BLaER1 treated with 17β-estradiol and CSF1 and Interleukin-3, amounts not matched to agents 10 nM and 100 nM (cell line): ENCODE measurements around the gene SLC6A9.

Source experiments
- H3K27ac ChIP-seq, 11 experiments: shearing (Covaris generic); formaldehyde crosslinking; 2 replicates each; pipeline ENCODE4 v1.8.1; 2022
- H3K27me3 ChIP-seq, 11 experiments: shearing (Covaris generic); formaldehyde crosslinking; 2 replicates each; pipeline ENCODE4 v1.8.1; 2022
- H3K36me3 ChIP-seq, 11 experiments: shearing (Covaris generic); formaldehyde crosslinking; 2 replicates each; pipeline ENCODE4 v1.8.1; 2022
- H3K4me1 ChIP-seq, 10 experiments: shearing (Covaris generic); formaldehyde crosslinking; 2 replicates each; pipeline ENCODE4 v1.8.1; 2022
- H3K4me2 ChIP-seq, 11 experiments: shearing (Covaris generic); formaldehyde crosslinking; 2 replicates each; pipeline ENCODE4 v1.8.1; 2022
- H3K4me3 ChIP-seq, 10 experiments: shearing (Covaris generic); formaldehyde crosslinking; 2 replicates each; pipeline ENCODE4 v1.8.1; 2022
- H3K9ac ChIP-seq, 11 experiments: shearing (Covaris generic); formaldehyde crosslinking; 2 replicates each; pipeline ENCODE4 v1.8.1; 2022
- H3K9me3 ChIP-seq, 11 experiments: shearing (Covaris generic); formaldehyde crosslinking; replicated peaks in 1 of 11; 2 replicates each; pipeline ENCODE4 v1.8.1; 2022
- H4K20me1 ChIP-seq, 11 experiments: shearing (Covaris generic); formaldehyde crosslinking; 2 replicates each; pipeline ENCODE4 v1.8.1; 2022
- Cebpa-rat ChIP-seq, 11 experiments: shearing (Covaris generic); IDR thresholded peaks; 2 replicates each; pipeline ENCODE4 v1.8.1; 2022

Gene SLC6A9

DNA sequence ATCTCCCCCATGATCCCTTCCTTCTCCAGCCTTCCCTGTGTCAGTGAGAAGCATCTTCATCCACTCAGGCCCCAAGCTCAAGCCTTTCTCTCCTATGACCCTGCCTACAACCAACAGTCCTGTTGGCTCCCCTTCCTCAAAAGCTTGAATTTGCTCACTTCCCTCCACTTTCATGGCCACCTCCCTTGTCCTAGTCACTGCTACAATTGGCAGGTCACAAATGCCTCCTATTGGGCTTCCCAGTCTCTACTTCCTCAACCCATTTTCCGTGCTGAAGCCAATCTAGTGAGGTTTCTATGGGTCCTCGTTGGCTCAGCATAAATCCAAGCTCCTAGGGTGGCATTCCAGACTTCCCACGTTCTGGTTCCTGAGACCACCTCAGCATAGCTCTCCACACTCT is 40.2 kb upstream of the SLC6A9 start:
- no peaks in the 10 kb centered on the region for H3K36me3 ChIP-seq
- H3K4me1 ChIP-seq, result peaks cover 68 to 80% (median 77%) of the 10 kb centered on the region in 10 experiments
- H3K4me3 ChIP-seq, result no peak overlapping the region
- peak overlapping the region in 5 of 11 experiments; percentile 1 to 30 (median 23); a peak in 5 of 22 replicates for H3K27ac ChIP-seq
- no peak overlapping the region for H3K9ac ChIP-seq
- H3K9me3 ChIP-seq, result peaks cover 0 to 11% (median 0%) of the 10 kb centered on the region in 11 experiments; a peak in 9 of 22 replicates
- H3K27me3 ChIP-seq, result no peaks in the 10 kb centered on the region
- H3K4me2 ChIP-seq, result peak overlapping the region; percentile 23 to 96 (median 55); a peak in 18 of 22 replicates
- no peak for TF ChIP-seq Cebpa-rat (IDR thresholded peaks at IDR 0.05)
- no peaks in the 10 kb centered on the region for H4K20me1 ChIP-seq

DNA sequence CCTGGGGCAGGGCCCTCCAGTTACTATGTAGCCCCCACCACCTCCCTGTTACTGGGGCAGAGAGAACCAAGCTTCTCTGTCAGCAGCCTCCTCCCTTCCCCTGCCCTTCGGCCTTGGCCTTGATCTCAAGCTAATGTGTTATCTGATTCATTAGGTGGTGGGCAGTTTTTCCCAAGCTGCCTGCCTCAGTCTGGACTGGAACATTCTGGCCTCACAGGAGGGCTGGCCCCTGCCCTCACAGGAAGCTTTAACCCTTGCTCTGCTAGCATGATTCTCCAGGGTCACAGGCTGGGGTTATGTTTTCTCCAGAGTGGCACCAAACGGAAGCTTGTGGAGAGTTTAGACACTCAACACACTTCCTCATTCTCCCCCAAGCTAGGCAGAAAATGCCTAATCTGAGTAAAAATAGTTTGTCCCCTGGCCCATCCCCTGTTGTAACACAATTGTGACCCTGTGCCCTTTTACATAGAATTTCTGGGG is 37.2 kb upstream of the SLC6A9 start:
- Histone ChIP-seq H3K9ac (peak overlapping the region; percentile 70 to 82 (median 76)), H3K4me3 (peak overlapping the region in 9 of 10 experiments; percentile 4 to 56 (median 47); a peak in 16 of 20 replicates), H4K20me1 (no peaks in the 10 kb centered on the region), H3K4me2 (peak overlapping the region; percentile 92 to 99 (median 97)), H3K27ac (peak overlapping the region; percentile 81 to 92 (median 88)), H3K36me3 (no peaks in the 10 kb centered on the region), H3K9me3 (peaks cover 0 to 11% (median 0%) of the 10 kb centered on the region in 11 experiments; a peak in 9 of 22 replicates), H3K27me3 (no peaks in the 10 kb centered on the region), H3K4me1 (peaks cover 61 to 72% (median 69%) of the 10 kb centered on the region in 10 experiments)
- TF ChIP-seq Cebpa-rat (IDR thresholded peaks at IDR 0.05), result no peak

DNA sequence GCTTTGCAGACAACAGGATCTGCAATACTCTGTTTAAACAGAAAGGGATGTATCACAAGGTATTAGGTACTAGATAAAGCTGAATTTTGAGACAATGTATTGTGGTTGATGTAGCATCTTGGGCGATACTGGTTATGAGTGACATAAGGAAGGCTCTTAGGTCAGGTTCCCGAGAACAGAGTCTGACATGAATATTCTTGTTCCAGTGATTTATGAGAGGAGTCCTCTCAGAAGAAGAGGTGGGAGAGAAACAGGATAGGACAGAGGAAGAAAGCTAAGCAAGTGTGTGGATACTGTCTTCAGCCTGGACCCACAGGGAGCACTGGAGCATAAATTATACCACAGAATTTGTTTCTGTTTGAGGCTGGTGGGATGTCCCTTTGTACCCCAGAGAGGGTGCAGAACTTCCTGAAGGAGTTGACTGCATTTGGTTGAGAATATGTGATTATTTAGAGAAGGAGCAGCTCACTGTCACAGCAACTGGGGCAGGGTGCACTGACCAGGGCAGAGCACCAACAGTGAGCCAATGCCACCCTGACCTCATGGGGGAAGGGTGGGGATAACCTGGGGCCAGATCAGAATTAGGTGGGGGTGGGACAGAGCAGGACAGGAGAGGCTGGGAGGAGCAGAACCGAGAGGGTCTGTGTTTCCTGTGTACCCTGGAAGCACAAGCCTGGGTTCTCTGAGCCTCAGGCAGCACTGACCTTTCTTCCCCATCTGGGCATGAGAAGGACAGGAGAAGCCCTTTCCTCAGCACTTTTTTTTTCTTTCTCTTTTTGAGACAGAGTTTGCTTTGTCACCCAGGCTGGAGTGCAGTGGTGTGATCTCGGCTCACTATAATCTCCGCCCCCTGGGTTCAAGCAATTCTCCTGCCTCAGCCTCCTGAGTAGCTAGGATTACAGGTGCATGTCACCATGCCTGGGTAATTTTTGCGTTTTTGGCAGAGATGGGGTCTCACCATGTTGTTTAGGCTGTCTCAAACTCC is 36.3 kb upstream of the SLC6A9 start:
- peak overlapping the region; percentile 70 to 82 (median 76) for H3K9ac ChIP-seq
- H4K20me1 ChIP-seq, result no peaks in the 10 kb centered on the region
- peak overlapping the region; percentile 92 to 99 (median 97) for H3K4me2 ChIP-seq
- no peak for TF ChIP-seq Cebpa-rat (IDR thresholded peaks at IDR 0.05)
- H3K4me3 ChIP-seq, result peak overlapping the region in 9 of 10 experiments; percentile 4 to 56 (median 47); a peak in 16 of 20 replicates
- H3K4me1 ChIP-seq, result peaks cover 51 to 62% (median 61%) of the 10 kb centered on the region in 10 experiments
- peaks cover 0 to 11% (median 0%) of the 10 kb centered on the region in 11 experiments; a peak in 9 of 22 replicates for H3K9me3 ChIP-seq
- H3K27me3 ChIP-seq, result no peaks in the 10 kb centered on the region
- no peaks in the 10 kb centered on the region for H3K36me3 ChIP-seq
- H3K27ac ChIP-seq, result peak overlapping the region; percentile 81 to 92 (median 88)

DNA sequence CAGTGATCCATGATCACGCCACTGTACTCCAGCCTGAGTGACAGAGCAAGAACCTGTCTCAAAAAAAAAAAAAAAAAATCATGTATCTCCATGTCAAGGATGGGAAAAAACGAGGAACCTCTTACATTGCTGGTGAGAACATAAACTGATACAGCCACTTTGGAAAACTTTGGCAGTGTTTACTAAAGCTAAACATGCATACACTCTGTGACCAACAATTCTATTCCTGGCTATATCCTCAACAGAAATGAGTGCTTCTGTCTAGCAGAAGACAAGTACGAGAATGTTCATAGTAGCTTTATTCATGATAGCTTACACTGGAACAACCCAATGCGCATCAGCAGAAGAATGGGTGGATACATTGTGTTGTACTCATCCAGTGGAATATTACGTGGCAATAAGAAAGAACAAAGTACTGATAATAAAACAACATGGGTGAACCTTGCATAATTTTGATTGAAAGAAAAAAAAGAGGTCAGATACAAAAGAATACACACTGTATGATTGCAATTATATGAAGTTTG is 31.5 kb upstream of the SLC6A9 start:
- H3K27ac ChIP-seq, result no peak overlapping the region
- no peaks in the 10 kb centered on the region for H4K20me1 ChIP-seq
- no peaks in the 10 kb centered on the region for H3K9me3 ChIP-seq
- H3K4me3 ChIP-seq, result no peak overlapping the region
- H3K4me2 ChIP-seq, result no peak overlapping the region
- H3K4me1 ChIP-seq, result peaks cover 7 to 17% (median 14%) of the 10 kb centered on the region in 10 experiments
- TF ChIP-seq Cebpa-rat (IDR thresholded peaks at IDR 0.05), result no peak
- no peak overlapping the region for H3K9ac ChIP-seq
- no peaks in the 10 kb centered on the region for H3K27me3 ChIP-seq
- H3K36me3 ChIP-seq, result no peaks in the 10 kb centered on the region

DNA sequence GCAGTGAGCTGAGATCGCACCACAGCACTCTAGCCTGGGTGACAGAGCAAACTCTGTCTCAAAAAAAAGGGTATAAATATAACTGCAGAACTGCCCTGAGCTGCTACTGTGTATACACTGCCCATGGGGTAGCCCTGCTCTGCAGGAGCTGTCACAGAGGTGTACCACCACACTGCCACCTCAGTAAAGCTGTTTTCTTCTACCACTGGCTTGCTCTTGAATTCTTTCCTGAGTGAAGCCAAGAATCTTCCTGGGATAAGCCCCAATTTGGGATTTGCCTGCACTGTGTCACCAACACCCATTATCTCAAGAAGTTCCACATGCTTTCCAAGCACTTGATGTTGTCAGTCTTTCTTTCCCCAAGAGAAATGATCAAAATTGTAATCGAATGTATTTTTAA is 30.6 kb upstream of the SLC6A9 start:
- TF ChIP-seq Cebpa-rat (IDR thresholded peaks at IDR 0.05), result no peak
- H3K4me2 ChIP-seq, result no peak overlapping the region
- no peak overlapping the region for H3K9ac ChIP-seq
- no peaks in the 10 kb centered on the region for H3K36me3 ChIP-seq
- no peaks in the 10 kb centered on the region for H3K9me3 ChIP-seq
- H3K27me3 ChIP-seq, result no peaks in the 10 kb centered on the region
- peaks cover 0 to 8% (median 5%) of the 10 kb centered on the region in 10 experiments; a peak in 14 of 20 replicates for H3K4me1 ChIP-seq
- no peaks in the 10 kb centered on the region for H4K20me1 ChIP-seq
- no peak overlapping the region for H3K4me3 ChIP-seq
- H3K27ac ChIP-seq, result no peak overlapping the region

DNA sequence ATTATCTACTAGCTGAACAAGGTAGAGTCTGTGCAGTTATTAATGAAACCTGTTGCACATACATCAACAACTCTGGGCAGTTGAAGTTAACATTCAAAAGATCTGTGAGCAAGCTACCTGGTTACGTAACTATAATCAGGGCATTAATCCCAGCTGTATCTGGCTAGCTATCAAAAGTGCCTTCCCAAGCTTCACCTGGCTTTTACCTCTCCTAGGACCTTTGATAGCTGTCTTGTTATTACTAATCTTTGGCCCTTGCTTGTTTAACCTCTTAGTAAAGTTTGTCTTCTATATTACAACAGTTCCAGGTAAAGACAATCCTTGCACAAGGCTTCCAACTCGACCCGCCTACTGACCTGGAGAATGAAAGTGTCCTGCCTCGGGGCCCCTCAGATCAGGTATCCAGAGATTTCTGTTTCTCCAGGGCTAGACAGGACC is 29.6 kb upstream of the SLC6A9 start:
- H3K9me3 ChIP-seq, result no peaks in the 10 kb centered on the region
- no peak overlapping the region for H3K4me2 ChIP-seq
- no peak for TF ChIP-seq Cebpa-rat (IDR thresholded peaks at IDR 0.05)
- no peaks in the 10 kb centered on the region for H3K36me3 ChIP-seq
- H3K9ac ChIP-seq, result no peak overlapping the region
- no peak overlapping the region for H3K27ac ChIP-seq
- H3K4me3 ChIP-seq, result no peak overlapping the region
- no peaks in the 10 kb centered on the region for H3K4me1 ChIP-seq
- H3K27me3 ChIP-seq, result no peaks in the 10 kb centered on the region
- H4K20me1 ChIP-seq, result no peaks in the 10 kb centered on the region

DNA sequence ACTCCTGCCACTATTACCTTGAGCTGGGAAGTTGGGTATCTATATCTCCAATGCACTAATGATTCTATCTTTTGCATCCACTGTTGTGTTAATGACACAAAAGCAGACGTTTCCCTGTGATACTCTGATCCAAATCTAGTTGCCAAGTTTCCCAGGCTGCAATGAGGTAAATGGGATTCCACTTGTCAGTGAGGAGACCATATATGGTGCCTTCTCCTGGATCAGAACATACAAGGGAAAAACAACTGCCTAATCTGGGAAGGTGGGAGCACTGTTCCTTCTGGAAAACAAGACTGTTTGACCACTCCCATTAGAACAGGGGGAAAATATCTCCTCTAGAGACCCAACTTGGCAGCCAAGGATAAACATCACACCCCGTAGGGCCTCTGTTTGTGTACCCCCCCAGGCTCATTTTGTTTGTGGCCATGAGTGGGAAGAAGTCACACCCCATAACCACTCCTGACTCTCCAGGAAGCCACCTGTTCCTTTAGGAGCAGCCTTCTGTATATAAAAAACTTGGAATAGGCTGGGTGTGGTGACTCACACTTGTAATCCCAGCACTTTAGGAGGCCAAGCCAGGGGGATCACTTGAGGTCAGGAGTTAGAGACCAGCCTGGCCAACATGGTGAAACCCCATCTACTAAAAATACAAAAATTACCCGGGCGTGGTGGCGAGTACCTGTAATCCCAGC is 28.5 kb upstream of the SLC6A9 start:
- H3K27ac ChIP-seq, result no peak overlapping the region
- H3K4me1 ChIP-seq, result no peaks in the 10 kb centered on the region
- no peaks in the 10 kb centered on the region for H3K27me3 ChIP-seq
- no peak overlapping the region for H3K4me2 ChIP-seq
- H3K36me3 ChIP-seq, result no peaks in the 10 kb centered on the region
- H3K4me3 ChIP-seq, result no peak overlapping the region
- H3K9ac ChIP-seq, result no peak overlapping the region
- H3K9me3 ChIP-seq, result no peaks in the 10 kb centered on the region
- no peak for TF ChIP-seq Cebpa-rat (IDR thresholded peaks at IDR 0.05)
- H4K20me1 ChIP-seq, result no peaks in the 10 kb centered on the region

DNA sequence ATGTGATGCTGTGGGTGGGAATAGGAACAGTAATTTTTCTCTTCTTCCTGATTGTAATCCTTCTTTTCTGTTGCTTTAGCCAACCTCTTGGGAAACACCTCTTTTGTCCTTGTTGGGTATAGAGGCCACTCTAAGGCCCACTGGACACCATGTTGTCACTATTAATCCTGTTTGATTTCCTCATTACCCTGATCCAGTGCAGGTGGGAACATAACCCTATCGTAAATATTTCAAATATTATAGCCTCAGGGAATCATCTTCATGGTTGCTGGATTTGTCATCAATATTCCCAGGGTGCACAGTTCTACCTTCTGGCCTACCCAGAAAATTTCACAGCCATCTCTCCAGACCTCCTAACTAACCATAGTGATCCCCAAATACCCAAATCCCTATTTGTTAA is 27.9 kb upstream of the SLC6A9 start:
- Histone ChIP-seq H3K4me3 (no peak overlapping the region), H4K20me1 (no peaks in the 10 kb centered on the region), H3K27me3 (no peaks in the 10 kb centered on the region), H3K36me3 (no peaks in the 10 kb centered on the region), H3K27ac (no peak overlapping the region), H3K4me1 (no peaks in the 10 kb centered on the region), H3K9ac (no peak overlapping the region), H3K9me3 (no peaks in the 10 kb centered on the region), H3K4me2 (no peak overlapping the region)
- TF ChIP-seq Cebpa-rat (IDR thresholded peaks at IDR 0.05), result no peak

DNA sequence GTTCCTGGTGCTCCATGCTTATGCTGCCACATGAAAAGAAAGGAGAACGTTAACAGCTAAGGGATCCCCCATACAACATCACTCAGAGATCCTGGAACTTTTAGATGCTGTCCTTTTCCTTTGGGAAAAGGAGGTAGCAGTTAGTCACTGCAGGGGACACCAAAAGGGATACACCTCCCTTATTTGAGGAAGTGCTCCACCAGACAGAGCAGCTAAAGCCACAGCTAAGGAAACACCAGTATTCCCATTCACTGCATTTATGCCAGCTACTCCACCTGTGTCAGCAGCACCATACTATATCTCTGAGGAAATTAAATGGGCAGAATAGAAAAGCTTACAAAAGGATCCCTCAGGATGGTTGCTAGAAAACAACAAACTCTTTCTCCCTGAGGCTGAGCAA is 26.0 kb upstream of the SLC6A9 start:
- TF ChIP-seq Cebpa-rat (IDR thresholded peaks at IDR 0.05), result no peak
- Histone ChIP-seq H3K4me2 (no peak overlapping the region), H4K20me1 (no peaks in the 10 kb centered on the region), H3K9me3 (no peaks in the 10 kb centered on the region), H3K9ac (no peak overlapping the region), H3K27ac (no peak overlapping the region), H3K36me3 (no peaks in the 10 kb centered on the region), H3K4me3 (no peak overlapping the region), H3K4me1 (no peaks in the 10 kb centered on the region), H3K27me3 (no peaks in the 10 kb centered on the region)
